Astrocyte (in vitro differentiated cells and primary cell): Measurements from ENCODE around the gene ITGAV. TPM values are rescaled to one million over a fixed set of nuclear protein-coding genes. Genes with fewer than 3 reads are reported as not detected.
A peak's percentile ranks its signal among the peaks of the same experiment; 100 is the strongest.

ENCODE experiments used
- DNase-seq: peaks from one replicate; pipeline ENCODE4 v3.0.0-alpha.2; 2010; ENCODE audit warnings: low read depth
- FAIRE-seq: peaks from 2 replicates; lab custom pipeline; 2011; peaks lifted over from hg19 to GRCh38; lab: Jason Lieb, UNC
- H2AFZ ChIP-seq: 2 replicates; pipeline ENCODE4 v1.6.0; 2012; ENCODE audit warnings: low read depth, low read length, inconsistent platforms
- H3K27ac ChIP-seq: 2 replicates; pipeline ENCODE4 v1.5.1; 2011; ENCODE audit warnings: low read depth, low read length, inconsistent platforms
- H3K27me3 ChIP-seq: 2 replicates; pipeline ENCODE4 v1.6.0; 2011; ENCODE audit warnings: low read length, inconsistent platforms; ENCODE audit not compliant: insufficient read depth
- H3K36me3 ChIP-seq: 2 replicates; pipeline ENCODE4 v1.5.1; 2011; ENCODE audit warnings: low read length, inconsistent platforms; ENCODE audit not compliant: insufficient read depth
- H3K4me1 ChIP-seq: 2 replicates; pipeline ENCODE4 v1.5.1; 2011; ENCODE audit warnings: low read length, inconsistent platforms; ENCODE audit not compliant: insufficient read depth
- H3K4me2 ChIP-seq: 2 replicates; pipeline ENCODE4 v1.6.0; 2012; ENCODE audit warnings: low read length, inconsistent platforms
- H3K4me3 ChIP-seq: 2 replicates; pipeline ENCODE4 v1.5.1; 2011; ENCODE audit warnings: low read depth, mild to moderate bottlenecking, low read length, inconsistent platforms; ENCODE audit not compliant: insufficient read depth
- H3K79me2 ChIP-seq: 2 replicates; pipeline ENCODE4 v1.6.0; 2012; ENCODE audit warnings: mild to moderate bottlenecking, low read length, inconsistent platforms; ENCODE audit not compliant: insufficient read depth
- H3K9ac ChIP-seq: 2 replicates; pipeline ENCODE4 v1.6.0; 2012; ENCODE audit warnings: mild to moderate bottlenecking, low read length, inconsistent platforms
- H3K9me3 ChIP-seq: 2 replicates; pipeline ENCODE4 v1.5.1; 2012; ENCODE audit warnings: low read depth, mild to moderate bottlenecking, low read length, inconsistent platforms; ENCODE audit not compliant: insufficient read depth
- H4K20me1 ChIP-seq: 2 replicates; pipeline ENCODE4 v1.6.0; 2012; ENCODE audit warnings: low read length, inconsistent platforms; ENCODE audit not compliant: insufficient read depth
- H3K27ac Mint-ChIP-seq: one replicate; pipeline ENCODE4 v1.8.0; 2021; ENCODE audit warnings: mild to moderate bottlenecking, mixed read lengths; ENCODE audit not compliant: unreplicated experiment
- H3K27me3 Mint-ChIP-seq: one replicate; pipeline ENCODE4 v1.8.0; 2021; ENCODE audit warnings: low read depth, mixed read lengths; ENCODE audit not compliant: unreplicated experiment
- H3K36me3 Mint-ChIP-seq: one replicate; pipeline ENCODE4 v1.8.0; 2021; ENCODE audit warnings: low read depth, mixed read lengths; ENCODE audit not compliant: unreplicated experiment
- H3K4me1 Mint-ChIP-seq: one replicate; pipeline ENCODE4 v1.8.0; 2021; ENCODE audit warnings: low read depth, mixed read lengths; ENCODE audit not compliant: unreplicated experiment
- H3K4me3 Mint-ChIP-seq: one replicate; pipeline ENCODE4 v1.8.0; 2021; ENCODE audit warnings: mild to moderate bottlenecking, moderate library complexity, mixed read lengths; ENCODE audit not compliant: unreplicated experiment
- H3K9me3 Mint-ChIP-seq: one replicate; pipeline ENCODE4 v1.8.0; 2021; ENCODE audit warnings: mild to moderate bottlenecking, mixed read lengths; ENCODE audit not compliant: unreplicated experiment
- EZH2 ChIP-seq: IDR thresholded peaks from 2 replicates; pipeline ENCODE4 v1.6.1; 2012; ENCODE audit warnings: mild to moderate bottlenecking, low read length, inconsistent platforms; ENCODE audit not compliant: insufficient read depth
- total RNA-seq: library from RNA; stranded (reverse); gene quantifications from 2 replicates; pipeline ENCODE4 v1.2.1, GENCODE V29; 2021
- TF ChIP-seq, protein P1 (sequence below): IDR thresholded peaks from 2 replicates; pipeline ENCODE4 v1.5.1; 2011; ENCODE audit warnings: low read depth, mild to moderate bottlenecking, inconsistent platforms, low read length, moderate library complexity; ENCODE audit not compliant: insufficient read depth

ITGAV gene
- total RNA-seq, 1 donor from 2014 or later, result 661 TPM

DNA sequence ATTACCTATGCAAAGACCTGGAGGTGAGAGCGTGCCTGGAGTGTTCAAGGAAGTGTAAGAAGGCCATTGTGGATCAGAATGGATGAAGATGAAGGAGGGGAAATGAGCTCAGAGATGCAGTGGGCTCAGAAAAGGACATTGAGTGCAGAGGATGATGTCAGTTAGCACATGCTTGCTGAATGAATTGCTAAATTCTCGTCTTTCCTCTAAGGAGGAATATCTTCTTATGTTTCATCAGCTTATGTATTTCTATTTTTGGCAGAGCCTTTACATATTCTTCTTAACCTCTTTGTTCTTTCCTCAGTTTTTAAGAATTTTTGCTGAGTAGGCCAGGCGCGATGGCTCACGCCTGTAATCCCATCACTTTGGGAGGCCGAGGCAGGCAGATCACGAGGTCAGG, 134.9 kb downstream of the ITGAV start:
- H3K4me1 Mint-ChIP-seq, result peaks cover 5% of the 10 kb centered on the region
- Histone ChIP-seq H4K20me1 (no peaks in the 10 kb centered on the region), H3K9me3 (no peaks in the 10 kb centered on the region), H3K36me3 (no peaks in the 10 kb centered on the region), H3K27ac (no peak overlapping the region), H3K9ac (no peak overlapping the region), H3K4me2 (no peak overlapping the region), H3K27me3 (no peaks in the 10 kb centered on the region), H2AFZ (no peak overlapping the region), H3K4me3 (no peak overlapping the region), H3K79me2 (no peaks in the 10 kb centered on the region), H3K4me1 (no peaks in the 10 kb centered on the region)
- H3K27me3 Mint-ChIP-seq, result no peaks in the 10 kb centered on the region
- H3K36me3 Mint-ChIP-seq, result peaks cover 5% of the 10 kb centered on the region
- DNase-seq, result no peak
- H3K27ac Mint-ChIP-seq, result no peak overlapping the region
- no peaks in the 10 kb centered on the region for H3K9me3 Mint-ChIP-seq
- TF ChIP-seq, protein P1, sequence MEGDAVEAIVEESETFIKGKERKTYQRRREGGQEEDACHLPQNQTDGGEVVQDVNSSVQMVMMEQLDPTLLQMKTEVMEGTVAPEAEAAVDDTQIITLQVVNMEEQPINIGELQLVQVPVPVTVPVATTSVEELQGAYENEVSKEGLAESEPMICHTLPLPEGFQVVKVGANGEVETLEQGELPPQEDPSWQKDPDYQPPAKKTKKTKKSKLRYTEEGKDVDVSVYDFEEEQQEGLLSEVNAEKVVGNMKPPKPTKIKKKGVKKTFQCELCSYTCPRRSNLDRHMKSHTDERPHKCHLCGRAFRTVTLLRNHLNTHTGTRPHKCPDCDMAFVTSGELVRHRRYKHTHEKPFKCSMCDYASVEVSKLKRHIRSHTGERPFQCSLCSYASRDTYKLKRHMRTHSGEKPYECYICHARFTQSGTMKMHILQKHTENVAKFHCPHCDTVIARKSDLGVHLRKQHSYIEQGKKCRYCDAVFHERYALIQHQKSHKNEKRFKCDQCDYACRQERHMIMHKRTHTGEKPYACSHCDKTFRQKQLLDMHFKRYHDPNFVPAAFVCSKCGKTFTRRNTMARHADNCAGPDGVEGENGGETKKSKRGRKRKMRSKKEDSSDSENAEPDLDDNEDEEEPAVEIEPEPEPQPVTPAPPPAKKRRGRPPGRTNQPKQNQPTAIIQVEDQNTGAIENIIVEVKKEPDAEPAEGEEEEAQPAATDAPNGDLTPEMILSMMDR, result no peak
- H3K4me3 Mint-ChIP-seq, result no peak overlapping the region
- FAIRE-seq, result no peak

DNA sequence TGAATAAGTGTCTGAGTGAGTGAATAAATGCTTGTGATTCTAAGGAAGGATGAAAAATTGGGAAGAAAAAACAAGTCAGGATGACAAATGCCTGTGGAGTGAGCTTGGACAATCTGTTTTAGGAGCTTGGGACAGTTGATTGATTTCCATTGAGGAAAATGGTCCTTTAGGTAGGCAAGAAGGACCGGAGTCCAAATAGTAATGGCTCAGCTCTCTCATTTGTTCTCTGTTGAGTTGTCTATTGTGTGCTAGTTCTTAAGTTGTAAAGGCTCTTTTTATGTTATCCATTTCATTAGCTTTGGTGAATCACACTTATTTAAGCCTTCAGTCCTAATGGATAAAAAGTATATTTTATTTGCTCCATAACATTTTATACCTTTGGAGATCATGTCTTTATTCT, 135.9 kb downstream of the ITGAV start:
- Histone ChIP-seq H3K36me3 (no peaks in the 10 kb centered on the region), H3K4me2 (no peak overlapping the region), H3K27ac (no peak overlapping the region), H4K20me1 (no peaks in the 10 kb centered on the region), H3K4me1 (no peaks in the 10 kb centered on the region), H3K79me2 (no peaks in the 10 kb centered on the region), H2AFZ (no peak overlapping the region), H3K27me3 (no peaks in the 10 kb centered on the region), H3K9ac (no peak overlapping the region), H3K4me3 (no peak overlapping the region), H3K9me3 (no peaks in the 10 kb centered on the region)
- Mint-ChIP-seq H3K9me3 (peaks cover 1% of the 10 kb centered on the region), H3K4me1 (peaks cover 5% of the 10 kb centered on the region), H3K27me3 (no peaks in the 10 kb centered on the region), H3K27ac (no peak overlapping the region), H3K36me3 (peaks cover 5% of the 10 kb centered on the region), H3K4me3 (no peak overlapping the region)
- FAIRE-seq, result no peak
- no peak for TF ChIP-seq EZH2
- TF ChIP-seq, protein P1, result no peak
- DNase-seq, result no peak

DNA sequence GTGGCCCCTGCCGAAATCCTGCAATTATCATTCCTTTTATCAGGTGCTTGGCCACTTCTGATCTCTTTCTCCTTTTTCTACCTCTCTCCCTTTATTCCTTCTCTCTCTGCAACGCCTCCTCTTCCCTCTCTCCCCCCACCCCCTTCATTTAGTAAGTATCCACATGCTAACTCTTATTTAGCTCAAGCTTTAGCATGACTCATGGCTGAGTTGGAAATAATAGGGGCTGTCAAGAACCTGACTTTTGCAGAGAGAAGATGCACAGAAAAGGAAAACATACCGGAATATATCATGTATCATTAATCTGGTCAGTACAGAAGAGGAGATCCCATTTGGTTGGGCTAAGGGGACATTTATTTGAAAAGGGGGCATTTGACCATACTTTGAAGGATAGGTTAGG, 137.1 kb downstream of the ITGAV start:
- Mint-ChIP-seq H3K36me3 (peaks cover 5% of the 10 kb centered on the region), H3K27me3 (no peaks in the 10 kb centered on the region), H3K4me1 (peaks cover 5% of the 10 kb centered on the region), H3K9me3 (peaks cover 1% of the 10 kb centered on the region), H3K4me3 (no peak overlapping the region), H3K27ac (no peak overlapping the region)
- FAIRE-seq (no peak), DNase-seq (peak; percentile 45)
- Histone ChIP-seq H3K9me3 (peaks cover 2% of the 10 kb centered on the region), H3K27me3 (no peaks in the 10 kb centered on the region), H4K20me1 (no peaks in the 10 kb centered on the region), H3K79me2 (no peaks in the 10 kb centered on the region), H3K27ac (no peak overlapping the region), H3K4me2 (peak overlapping the region; percentile 43), H3K4me3 (no peak overlapping the region), H3K36me3 (no peaks in the 10 kb centered on the region), H2AFZ (no peak overlapping the region), H3K4me1 (no peaks in the 10 kb centered on the region), H3K9ac (no peak overlapping the region)
- TF ChIP-seq, protein P1, result no peak
- no peak for TF ChIP-seq EZH2
